Panc1 (cell line): ENCODE measurements around the gene MTUS2.

Experiments used
- TF ChIP-seq, protein P1 (sequence below): fragments of 450-650 bp; IDR thresholded peaks from 2 replicates; pipeline ENCODE4 v1.5.1; 2017; ENCODE audit warnings: mild to moderate bottlenecking
- TF ChIP-seq, protein P2 (sequence below), 2 experiments: IDR thresholded peaks; 2 replicates each; pipeline ENCODE4 v1.6.1; 2011 to 2012; ENCODE audit warnings: low read depth in 2 of 2, control low read depth in 1 of 2, low read length in 1 of 2, mild to moderate bottlenecking in 1 of 2, moderate library complexity in 1 of 2; ENCODE audit not compliant: insufficient read depth in 1 of 2

DNA sequence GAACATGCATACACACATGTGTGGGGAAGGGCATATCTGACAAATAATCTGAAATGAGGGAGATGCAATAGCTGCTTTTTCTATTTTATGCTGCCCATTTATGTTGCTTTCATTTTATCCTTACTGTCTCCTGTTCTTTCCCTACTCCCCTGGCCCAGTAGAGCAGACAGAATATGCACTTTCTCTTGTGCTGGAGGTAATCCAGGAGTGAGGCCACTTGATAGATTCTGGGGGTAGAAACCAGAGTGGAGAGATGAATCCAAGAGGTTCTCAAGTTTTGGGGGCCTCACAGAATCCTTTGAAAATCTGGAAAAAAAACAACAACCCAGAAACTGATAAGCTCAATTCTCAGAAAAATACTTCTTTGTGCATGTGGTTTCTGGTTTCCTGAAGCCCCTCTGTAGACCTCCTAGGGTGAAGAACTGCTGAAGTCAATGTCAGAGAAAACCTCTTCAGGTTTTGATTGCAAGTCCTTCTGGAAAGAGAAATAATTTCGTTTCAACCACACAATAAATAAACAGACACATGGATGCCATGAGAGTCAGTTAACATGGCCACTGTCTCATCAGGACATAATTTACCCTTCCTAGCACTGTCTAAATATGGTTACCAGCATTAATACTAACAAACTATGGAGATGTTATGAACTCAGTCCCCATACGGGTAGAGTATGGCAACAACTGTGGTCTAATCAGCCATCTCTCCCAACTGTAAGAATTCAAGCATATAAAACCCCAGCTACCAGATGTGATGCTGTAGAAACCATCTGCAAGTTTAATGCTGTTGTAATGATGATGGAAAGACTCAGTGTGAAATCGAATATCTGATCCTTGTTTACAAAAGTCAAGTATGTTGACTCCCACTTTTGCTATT, 419.8 kb downstream of the MTUS2 start:
- TF ChIP-seq, protein P1, sequence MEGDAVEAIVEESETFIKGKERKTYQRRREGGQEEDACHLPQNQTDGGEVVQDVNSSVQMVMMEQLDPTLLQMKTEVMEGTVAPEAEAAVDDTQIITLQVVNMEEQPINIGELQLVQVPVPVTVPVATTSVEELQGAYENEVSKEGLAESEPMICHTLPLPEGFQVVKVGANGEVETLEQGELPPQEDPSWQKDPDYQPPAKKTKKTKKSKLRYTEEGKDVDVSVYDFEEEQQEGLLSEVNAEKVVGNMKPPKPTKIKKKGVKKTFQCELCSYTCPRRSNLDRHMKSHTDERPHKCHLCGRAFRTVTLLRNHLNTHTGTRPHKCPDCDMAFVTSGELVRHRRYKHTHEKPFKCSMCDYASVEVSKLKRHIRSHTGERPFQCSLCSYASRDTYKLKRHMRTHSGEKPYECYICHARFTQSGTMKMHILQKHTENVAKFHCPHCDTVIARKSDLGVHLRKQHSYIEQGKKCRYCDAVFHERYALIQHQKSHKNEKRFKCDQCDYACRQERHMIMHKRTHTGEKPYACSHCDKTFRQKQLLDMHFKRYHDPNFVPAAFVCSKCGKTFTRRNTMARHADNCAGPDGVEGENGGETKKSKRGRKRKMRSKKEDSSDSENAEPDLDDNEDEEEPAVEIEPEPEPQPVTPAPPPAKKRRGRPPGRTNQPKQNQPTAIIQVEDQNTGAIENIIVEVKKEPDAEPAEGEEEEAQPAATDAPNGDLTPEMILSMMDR, result no peak
- TF ChIP-seq, protein P2, sequence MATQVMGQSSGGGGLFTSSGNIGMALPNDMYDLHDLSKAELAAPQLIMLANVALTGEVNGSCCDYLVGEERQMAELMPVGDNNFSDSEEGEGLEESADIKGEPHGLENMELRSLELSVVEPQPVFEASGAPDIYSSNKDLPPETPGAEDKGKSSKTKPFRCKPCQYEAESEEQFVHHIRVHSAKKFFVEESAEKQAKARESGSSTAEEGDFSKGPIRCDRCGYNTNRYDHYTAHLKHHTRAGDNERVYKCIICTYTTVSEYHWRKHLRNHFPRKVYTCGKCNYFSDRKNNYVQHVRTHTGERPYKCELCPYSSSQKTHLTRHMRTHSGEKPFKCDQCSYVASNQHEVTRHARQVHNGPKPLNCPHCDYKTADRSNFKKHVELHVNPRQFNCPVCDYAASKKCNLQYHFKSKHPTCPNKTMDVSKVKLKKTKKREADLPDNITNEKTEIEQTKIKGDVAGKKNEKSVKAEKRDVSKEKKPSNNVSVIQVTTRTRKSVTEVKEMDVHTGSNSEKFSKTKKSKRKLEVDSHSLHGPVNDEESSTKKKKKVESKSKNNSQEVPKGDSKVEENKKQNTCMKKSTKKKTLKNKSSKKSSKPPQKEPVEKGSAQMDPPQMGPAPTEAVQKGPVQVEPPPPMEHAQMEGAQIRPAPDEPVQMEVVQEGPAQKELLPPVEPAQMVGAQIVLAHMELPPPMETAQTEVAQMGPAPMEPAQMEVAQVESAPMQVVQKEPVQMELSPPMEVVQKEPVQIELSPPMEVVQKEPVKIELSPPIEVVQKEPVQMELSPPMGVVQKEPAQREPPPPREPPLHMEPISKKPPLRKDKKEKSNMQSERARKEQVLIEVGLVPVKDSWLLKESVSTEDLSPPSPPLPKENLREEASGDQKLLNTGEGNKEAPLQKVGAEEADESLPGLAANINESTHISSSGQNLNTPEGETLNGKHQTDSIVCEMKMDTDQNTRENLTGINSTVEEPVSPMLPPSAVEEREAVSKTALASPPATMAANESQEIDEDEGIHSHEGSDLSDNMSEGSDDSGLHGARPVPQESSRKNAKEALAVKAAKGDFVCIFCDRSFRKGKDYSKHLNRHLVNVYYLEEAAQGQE (IDR thresholded peaks at IDR 0.05; ENCODE audit: insufficient read depth in 1 of 2, low read depth in 2 of 2, low read length in 1 of 2), result no peak
